ENCODE data around the gene CMIP. TPM values are rescaled to one million over a fixed set of nuclear protein-coding genes. Genes with fewer than 3 reads are reported as not detected.

Gene CMIP
- total RNA-seq, 4 donors from 2014 or later = 40.0 to 69.6 (median 47.0) TPM

GRCh38 chr16:81409016-81409556 is 35.5 kb upstream of the CMIP start:
- Histone ChIP-seq H3K27me3 (no peaks in the 10 kb centered on the region), H3K4me1 (no peaks in the 10 kb centered on the region), H3K36me3 (no peaks in the 10 kb centered on the region), H3K9me3 (no peaks in the 10 kb centered on the region), H3K4me3 (no peak overlapping the region), H3K27ac (no peak overlapping the region)
- intact Hi-C loops (cut with DNase I; ENCODE audit: low total_unique reads) = loop anchor here (10.0 kb wide), 1 partner anchor 206 kb away; no protein-coding TSS in a partner anchor
- in situ Hi-C loops (cut with MboI; ENCODE audit: low pct_ligation_motif_present in 1 of 4, low pct_unique_long_range_greater_than_20kb in 1 of 4, low sequenced_read_pairs in 3 of 4) = loop anchor here in 3 of 4 donors (10.0 to 25.0 kb wide), 2 partner anchors 203 to 316 kb away; no protein-coding TSS in a partner anchor
- no peak for TF ChIP-seq POLR2A (IDR thresholded peaks at IDR 0.05)
- no peak for TF ChIP-seq POLR2AphosphoS5 (IDR thresholded peaks at IDR 0.05)
- TF ChIP-seq CTCF (IDR thresholded peaks at IDR 0.05) = no peak
- TF ChIP-seq EP300 (IDR thresholded peaks at IDR 0.05; ENCODE audit: low read depth) = no peak
- DNase-seq = no peak
- 82% methylated on average over 13 of the region's 13 CpGs; no CpG with 5 or more reads in 1 of the 2 donors for WGBS, 2 donors (ENCODE audit: low coverage in 1 of 2)

- in situ Hi-C loops (cut with MboI; ENCODE audit: low pct_ligation_motif_present in 1 of 4, low pct_unique_long_range_greater_than_20kb in 1 of 4, low sequenced_read_pairs in 3 of 4) = loop anchor here in 1 of 4 donors (25.0 kb wide), 1 partner anchor 202 kb away; no protein-coding TSS in a partner anchor
- Histone ChIP-seq H3K27ac (no peak overlapping the region), H3K4me1 (peaks cover 0 to 4% (median 0%) of the 10 kb centered on the region in 4 donors), H3K4me3 (no peak overlapping the region), H3K36me3 (no peaks in the 10 kb centered on the region), H3K9me3 (no peaks in the 10 kb centered on the region), H3K27me3 (no peaks in the 10 kb centered on the region)
- WGBS, 2 donors (ENCODE audit: low coverage in 1 of 2) = 71% methylated on average over 10 of the region's 10 CpGs; no CpG with 5 or more reads in 1 of the 2 donors
- intact Hi-C loops (cut with DNase I; ENCODE audit: low total_unique reads) = no loop called here
- TF ChIP-seq EP300 (IDR thresholded peaks at IDR 0.05; ENCODE audit: low read depth) = no peak
- no peak for TF ChIP-seq POLR2AphosphoS5 (IDR thresholded peaks at IDR 0.05)
- TF ChIP-seq POLR2A (IDR thresholded peaks at IDR 0.05) = no peak
- no peak for TF ChIP-seq CTCF (IDR thresholded peaks at IDR 0.05)
- DNase-seq = no peak
These were observed 33.8 kb upstream of the CMIP start for GRCh38 chr16:81410643-81411293.

- no peaks in the 10 kb centered on the region for H3K27me3 ChIP-seq
- no peak for DNase-seq
- WGBS, 2 donors (ENCODE audit: low coverage in 1 of 2) = 92% methylated on average over 11 of the region's 11 CpGs; no CpG with 5 or more reads in 1 of the 2 donors
- in situ Hi-C loops (cut with MboI; ENCODE audit: low pct_ligation_motif_present in 1 of 4, low pct_unique_long_range_greater_than_20kb in 1 of 4, low sequenced_read_pairs in 3 of 4) (loop anchor here in 1 of 4 donors (25.0 kb wide), 1 partner anchor 199 kb away; no protein-coding TSS in a partner anchor), intact Hi-C loops (cut with DNase I; ENCODE audit: low total_unique reads) (no loop called here)
- peaks cover 0 to 4% (median 0%) of the 10 kb centered on the region in 4 donors for H3K4me1 ChIP-seq
- TF ChIP-seq POLR2A (IDR thresholded peaks at IDR 0.05) (no peak), CTCF (IDR thresholded peaks at IDR 0.05) (no peak), POLR2AphosphoS5 (IDR thresholded peaks at IDR 0.05) (no peak), EP300 (IDR thresholded peaks at IDR 0.05; ENCODE audit: low read depth) (no peak)
- no peak overlapping the region for H3K4me3 ChIP-seq
- H3K27ac ChIP-seq = no peak overlapping the region
- no peaks in the 10 kb centered on the region for H3K9me3 ChIP-seq
- H3K36me3 ChIP-seq = no peaks in the 10 kb centered on the region
These were observed 31.2 kb upstream of the CMIP start for GRCh38 chr16:81413245-81413990.

GRCh38 chr16:81415751-81416150 is 28.9 kb upstream of the CMIP start:
- no peaks in the 10 kb centered on the region for H3K27me3 ChIP-seq
- TF ChIP-seq EP300 (IDR thresholded peaks at IDR 0.05; ENCODE audit: low read depth) (no peak), CTCF (IDR thresholded peaks at IDR 0.05) (no peak), POLR2AphosphoS5 (IDR thresholded peaks at IDR 0.05) (no peak), POLR2A (IDR thresholded peaks at IDR 0.05) (no peak)
- WGBS, 2 donors (ENCODE audit: low coverage in 1 of 2) = 92% methylated on average over 11 of the region's 11 CpGs; no CpG with 5 or more reads in 1 of the 2 donors
- H3K4me1 ChIP-seq = peaks cover 0 to 8% (median 4%) of the 10 kb centered on the region in 4 donors
- H3K36me3 ChIP-seq = no peaks in the 10 kb centered on the region
- H3K27ac ChIP-seq = no peak overlapping the region
- no peaks in the 10 kb centered on the region for H3K9me3 ChIP-seq
- in situ Hi-C loops (cut with MboI; ENCODE audit: low pct_ligation_motif_present in 1 of 4, low pct_unique_long_range_greater_than_20kb in 1 of 4, low sequenced_read_pairs in 3 of 4) = loop anchor here in 1 of 4 donors (25.0 kb wide), 1 partner anchor 197 kb away; no protein-coding TSS in a partner anchor
- no peak overlapping the region for H3K4me3 ChIP-seq
- intact Hi-C loops (cut with DNase I; ENCODE audit: low total_unique reads) = no loop called here
- no peak for DNase-seq

All from transverse colon (tissue), 4 donors.